Prostate gland (tissue), 2 donors: ENCODE data around the gene PITPNC1. TPM values are rescaled to one million over a fixed set of nuclear protein-coding genes. Genes with fewer than 3 reads are reported as not detected.
"Not testable (repeated sequence)": the region's sequence is repeated elsewhere in the genome, so short reads cannot be mapped to it uniquely, and the experiment has no call there.

Source experiments
- DNase-seq: peaks from one replicate; pipeline ENCODE4 v3.0.0-alpha.2; 2019; ENCODE audit warnings: low spot score
- H3K27ac ChIP-seq, 2 donors: fragments of 200-600 bp; sonication (generic); 2 replicates each; pipeline ENCODE4 v1.5.1; 2017 to 2019
- H3K27me3 ChIP-seq: fragments of 200-600 bp; sonication (generic); replicated peaks from 2 replicates; pipeline ENCODE4 v1.5.1; 2019; ENCODE audit not compliant: insufficient read depth
- H3K36me3 ChIP-seq, 2 donors: fragments of 200-600 bp; sonication (generic); 1 replicate in 1 of 2; 2 replicates in 1 of 2; pipeline versions ENCODE4 v1.5.1 to v1.8.1; 2017 to 2019
- H3K4me1 ChIP-seq: fragments of 200-600 bp; sonication (generic); replicated peaks from 2 replicates; pipeline ENCODE4 v1.5.1; 2019
- H3K4me3 ChIP-seq, 2 donors: fragments of 200-600 bp; sonication (generic); 2 replicates each; pipeline ENCODE4 v1.5.1; 2017 to 2019
- H3K9me3 ChIP-seq: fragments of 200-600 bp; sonication (generic); 2 replicates; pipeline ENCODE4 v1.5.1; 2017
- CTCF ChIP-seq, 4 experiments: fragments of 200-600 bp in 2 of 4; fragments of 450-650 bp in 2 of 4; sonication (generic) in 2 of 4; IDR thresholded peaks; 1 replicate in 3 of 4; 2 replicates in 1 of 4; pipeline ENCODE4 v1.5.1; 2016 to 2019; ENCODE audit warnings: antibody characterized with exemption in 4 of 4, mild to moderate bottlenecking in 2 of 4, moderate library complexity in 2 of 4
- POLR2A ChIP-seq: fragments of 450-650 bp; IDR thresholded peaks from one replicate; pipeline ENCODE4 v1.6.1; 2016; ENCODE audit warnings: antibody characterized with exemption, mild to moderate bottlenecking
- POLR2AphosphoS5 ChIP-seq: sonication (generic); formaldehyde crosslinking; IDR thresholded peaks from one replicate; pipeline ENCODE4 v1.6.1; 2017; ENCODE audit warnings: antibody characterized with exemption
- WGBS: methylation state at CpG from one replicate; pipeline ENCODE4 v1.1.5; 2018; 5-methylcytosine and 5-hydroxymethylcytosine counted together
- intact Hi-C: fragments of 100-400 bp; cut with DNase I; formaldehyde crosslinking; loops from one replicate; pipeline ENCODE4 v1.14.2; 2022
- total RNA-seq, 2 donors: library from RNA; depleted of rRNA; stranded (reverse); fragments of >200 nt; gene quantifications; one replicate each; pipeline ENCODE4 v1.1.0, GENCODE V29; 2016

Gene PITPNC1
- total RNA-seq, 2 donors from 2014 or later: 10.1 to 12.9 TPM

GRCh38 chr17:67725373-67725791 is 348.3 kb downstream of the PITPNC1 start:
- H3K36me3 ChIP-seq: peaks cover 7 to 29% of the 10 kb centered on the region in 2 donors
- H3K27ac ChIP-seq: no peak overlapping the region
- DNase-seq: no peak
- H3K4me1 ChIP-seq: no peaks in the 10 kb centered on the region
- no peaks in the 10 kb centered on the region for H3K27me3 ChIP-seq
- no peaks in the 10 kb centered on the region for H3K9me3 ChIP-seq
- TF ChIP-seq CTCF (IDR thresholded peaks at IDR 0.05) (no peak), POLR2AphosphoS5 (no peak), POLR2A (no peak)
- WGBS: 89% methylated on average over 4 of the region's 4 CpGs
- H3K4me3 ChIP-seq: no peak overlapping the region
- intact Hi-C loops: no loop called here

GRCh38 chr17:67725807-67726206 is 348.7 kb downstream of the PITPNC1 start:
- Histone ChIP-seq H3K9me3 (no peaks in the 10 kb centered on the region), H3K4me3 (no peak overlapping the region), H3K4me1 (no peaks in the 10 kb centered on the region), H3K27me3 (no peaks in the 10 kb centered on the region), H3K27ac (no peak overlapping the region), H3K36me3 (peaks cover 7 to 29% of the 10 kb centered on the region in 2 donors)
- TF ChIP-seq POLR2A: no peak
- TF ChIP-seq CTCF (IDR thresholded peaks at IDR 0.05): no peak
- intact Hi-C loops: no loop called here
- DNase-seq: no peak
- 94% methylated on average over 4 of the region's 4 CpGs for WGBS

GRCh38 chr17:67727152-67728039 is 350.3 kb downstream of the PITPNC1 start:
- H3K4me1 ChIP-seq, H3K9me3 ChIP-seq, intact Hi-C loops, DNase-seq, H3K27me3 ChIP-seq, H3K27ac ChIP-seq, H3K4me3 ChIP-seq: not testable (repeated sequence)
- 97% methylated on average over 15 of the region's 15 CpGs for WGBS
- H3K36me3 ChIP-seq: peaks cover 0 to 21% of the 10 kb centered on the region in 2 donors

- H3K27me3 ChIP-seq: no peaks in the 10 kb centered on the region
- H3K27ac ChIP-seq: no peak overlapping the region
- no peaks in the 10 kb centered on the region for H3K9me3 ChIP-seq
- H3K4me3 ChIP-seq: no peak overlapping the region
- no peak for DNase-seq
- H3K36me3 ChIP-seq: peaks cover 0 to 10% of the 10 kb centered on the region in 2 donors
- H3K4me1 ChIP-seq: no peaks in the 10 kb centered on the region
- intact Hi-C loops: no loop called here
- TF ChIP-seq POLR2A (no peak), CTCF (IDR thresholded peaks at IDR 0.05) (no peak), POLR2AphosphoS5 (no peak)
- 99% methylated on average over 6 of the region's 6 CpGs for WGBS
Measured at GRCh38 chr17:67729903-67730302, 352.8 kb downstream of the PITPNC1 start.

GRCh38 chr17:67730731-67731130 is 353.6 kb downstream of the PITPNC1 start:
- DNase-seq: no peak
- TF ChIP-seq POLR2A (no peak), POLR2AphosphoS5 (no peak), CTCF (IDR thresholded peaks at IDR 0.05) (no peak)
- intact Hi-C loops: no loop called here
- peaks cover 0 to 10% of the 10 kb centered on the region in 2 donors for H3K36me3 ChIP-seq
- H3K27me3 ChIP-seq: no peaks in the 10 kb centered on the region
- no peak overlapping the region for H3K4me3 ChIP-seq
- WGBS: 82% methylated on average over 7 of the region's 7 CpGs
- H3K4me1 ChIP-seq: no peaks in the 10 kb centered on the region
- H3K9me3 ChIP-seq: no peaks in the 10 kb centered on the region
- no peak overlapping the region for H3K27ac ChIP-seq
